ENCODE results near the gene ACOT8. TPM values are rescaled to one million over a fixed set of nuclear protein-coding genes. Genes with fewer than 3 reads are reported as not detected.
"Not testable (repeated sequence)": the region's sequence is repeated elsewhere in the genome, so short reads cannot be mapped to it uniquely, and the experiment has no call there.

The ACOT8 gene
- total and polyA plus RNA-seq, 2 of the 4 experiments (the other 2 are of a cell fraction), result 29.8 to 47.5 TPM

DNA sequence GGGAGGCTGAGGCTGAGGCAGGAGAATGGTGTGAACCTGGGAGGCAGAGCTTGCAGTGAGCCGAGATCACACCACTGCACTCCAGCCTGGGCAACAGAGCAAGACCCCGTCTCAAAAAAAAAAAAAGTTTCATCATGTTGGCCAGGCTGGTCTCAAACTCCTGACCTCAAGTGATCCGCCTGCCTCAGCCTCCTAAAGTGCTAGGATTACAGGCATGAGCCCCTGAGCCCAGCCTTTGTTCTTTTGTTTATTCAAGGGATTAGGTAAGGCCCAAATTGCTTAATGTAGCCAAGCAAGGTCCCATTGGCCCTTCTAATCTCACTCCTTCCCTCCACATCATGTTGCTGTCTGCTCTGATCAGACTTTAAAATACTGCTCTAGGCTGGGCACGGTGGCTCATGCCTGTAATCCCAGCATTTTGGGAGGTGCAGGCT, 27.5 kb downstream of the ACOT8 start:
- H3K9me1 ChIP-seq (ENCODE audit: insufficient read depth, low read length); H2AK9ac ChIP-seq (replicated peaks; ENCODE audit: low read depth, low read length, poor library complexity); H2AFZ ChIP-seq (replicated peaks; ENCODE audit: low read length, poor library complexity); H3K4ac ChIP-seq (ENCODE audit: low read depth, low read length); H3K36me3 ChIP-seq (ENCODE audit: control insufficient read depth, insufficient read depth, low read length); dilution Hi-C loops (cut with HindIII; ENCODE audit: low sequenced_read_pairs, unreplicated experiment); H4K8ac ChIP-seq (ENCODE audit: low read depth in 2 of 2, low read length in 2 of 2); H2BK15ac ChIP-seq (ENCODE audit: low read depth, low read length); H4K91ac ChIP-seq (ENCODE audit: insufficient read depth, low read depth, low read length); H3K23ac ChIP-seq (ENCODE audit: low read depth, low read length); POLR2A ChIA-PET (ENCODE audit: unreplicated experiment); H2BK120ac ChIP-seq (ENCODE audit: low read depth, low read length); H3K9ac ChIP-seq (ENCODE audit: low read depth, low read length); H3K27ac ChIP-seq (ENCODE audit: insufficient read depth, low read length); H3K79me1 ChIP-seq (ENCODE audit: low read depth in 1 of 2, low read length in 2 of 2); BruUV-seq (replicated peaks); H3K14ac ChIP-seq (replicated peaks; ENCODE audit: low read depth, low read length); H4K20me1 ChIP-seq (ENCODE audit: insufficient read depth, low read length); CTCF ChIA-PET; H3K27me3 ChIP-seq (ENCODE audit: control insufficient read depth, insufficient read depth, low read length); in situ Hi-C loops (cut with MboI; ENCODE audit: low sequenced_read_pairs); ATAC-seq (ENCODE audit: low read depth); H3K18ac ChIP-seq (ENCODE audit: low read depth, low read length); H3K4me2 ChIP-seq (ENCODE audit: low read depth, low read length); H4K5ac ChIP-seq (ENCODE audit: low read depth, low read length); DNase-seq; H3K4me3 ChIP-seq (ENCODE audit: insufficient read depth, low read depth, low read length); H2BK5ac ChIP-seq (ENCODE audit: low read depth, low read length, poor library complexity, severe bottlenecking); H3K9me3 ChIP-seq (ENCODE audit: control insufficient read depth, insufficient read depth, low read length); H2AK5ac ChIP-seq (ENCODE audit: low read depth, low read length); H2BK20ac ChIP-seq (ENCODE audit: low read depth, low read length); H3K56ac ChIP-seq (ENCODE audit: extremely low read depth, insufficient read depth, low read length): not testable (repeated sequence)
- intact Hi-C loops (cut with micrococcal nuclease), result loop anchor here (10.0 kb wide), 1 partner anchor 105 kb away; the partner anchor contains the start of gene PCIF1
- peaks cover 17% of the 10 kb centered on the region for H3K4me1 ChIP-seq (ENCODE audit: control insufficient read depth, insufficient read depth, low read length)
- WGBS, 2 experiments (ENCODE audit: extremely low coverage in 2 of 2, insufficient read length in 1 of 2), result no CpG with 5 or more reads among the region's 4 CpGs

Data from IMR-90 (cell line).